HG02970 (cell line): Measurements from ENCODE around the gene KLHL40.
"Not testable (repeated sequence)": the region's sequence is repeated elsewhere in the genome, so short reads cannot be mapped to it uniquely, and the experiment has no call there.

Source experiments
- ATAC-seq: cut with Tn5 transposase; IDR thresholded peaks from one replicate; pipeline ENCODE4 v1.9.1; 2021; ENCODE audit warnings: mild to moderate bottlenecking, moderate library complexity, moderate number of reproducible peaks; ENCODE audit not compliant: unreplicated experiment, low FRiP score

Gene KLHL40

GRCh38 chr3:42714171-42714852 lies 29.0 kb downstream of the KLHL40 start:
- no peak for ATAC-seq

- no peak for ATAC-seq
Observed at GRCh38 chr3:42717306-42717705, 32.0 kb downstream of the KLHL40 start.

- no peak for ATAC-seq
Observed at GRCh38 chr3:42718338-42718737, 33.0 kb downstream of the KLHL40 start.

GRCh38 chr3:42719002-42719401 lies 33.7 kb downstream of the KLHL40 start:
- no peak for ATAC-seq

DNA sequence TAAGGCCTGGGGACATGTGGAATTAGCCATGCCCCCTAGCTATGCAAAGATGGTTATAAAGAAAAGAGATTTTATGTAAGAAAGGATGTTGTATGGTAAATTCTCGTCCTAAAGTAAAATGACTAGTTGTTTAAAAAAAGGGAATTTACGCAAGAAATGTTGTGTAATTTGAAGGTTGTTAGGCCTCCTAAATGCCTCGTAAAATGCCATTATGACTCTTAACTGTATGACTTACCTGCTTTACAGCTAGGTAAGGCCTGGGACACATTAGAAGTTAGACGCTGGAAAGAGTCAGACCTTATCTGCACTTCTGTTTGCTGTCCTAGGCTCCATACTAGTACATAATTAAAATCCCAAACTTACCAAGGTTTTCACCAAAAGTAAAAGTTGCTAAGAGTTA lies 34.8 kb downstream of the KLHL40 start:
- ATAC-seq: no peak

DNA sequence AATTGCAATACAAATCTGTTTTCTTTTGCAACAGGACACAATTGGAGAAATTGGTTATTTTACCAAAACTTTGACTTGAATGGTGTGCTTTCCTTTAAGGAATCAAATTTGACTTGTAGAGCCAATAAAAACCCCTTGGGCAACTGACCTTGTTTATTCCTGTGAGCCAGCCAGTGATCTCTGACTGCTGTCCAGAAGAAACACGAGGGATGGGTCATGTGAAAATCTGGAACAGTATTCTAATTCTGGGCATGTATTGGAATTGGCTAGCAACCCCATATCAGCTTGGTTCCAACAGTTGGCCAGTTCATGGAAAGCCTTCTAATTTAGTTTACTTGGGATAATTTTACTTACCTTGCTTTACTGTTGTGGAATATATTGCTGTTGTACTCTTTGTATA lies 36.4 kb downstream of the KLHL40 start:
- no peak for ATAC-seq

DNA sequence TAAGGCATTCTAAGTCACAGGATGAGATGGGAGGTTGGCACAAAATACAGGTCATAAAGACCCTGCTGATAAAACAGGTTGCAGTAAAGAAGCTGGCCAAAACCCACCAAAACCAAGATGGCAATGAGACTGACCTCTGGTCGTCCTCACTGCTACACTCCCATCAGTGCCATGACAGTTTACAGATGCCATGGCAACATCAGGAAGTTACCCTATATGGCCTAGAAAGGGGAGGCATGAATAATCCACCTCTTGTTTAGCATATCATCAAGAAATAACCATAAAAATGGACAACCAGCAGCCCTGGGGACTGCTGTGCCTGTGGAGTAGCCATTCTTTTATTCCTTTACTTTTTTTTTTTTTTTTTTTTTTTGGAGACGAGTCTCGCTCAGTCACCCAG lies 37.1 kb downstream of the KLHL40 start:
- ATAC-seq: not testable (repeated sequence)

- no peak for ATAC-seq
Observed at GRCh38 chr3:42723219-42723618, 37.9 kb downstream of the KLHL40 start.

- ATAC-seq: no peak
Observed at GRCh38 chr3:42725454-42725853, 40.1 kb downstream of the KLHL40 start.

GRCh38 chr3:42728056-42728455 lies 42.7 kb downstream of the KLHL40 start:
- no peak for ATAC-seq

- ATAC-seq: no peak
Observed at GRCh38 chr3:42728668-42729364, 43.5 kb downstream of the KLHL40 start.

- ATAC-seq: no peak
Observed at GRCh38 chr3:42729404-42730145, 44.2 kb downstream of the KLHL40 start.

- no peak for ATAC-seq
Observed at GRCh38 chr3:42730294-42730693, 45.0 kb downstream of the KLHL40 start.

GRCh38 chr3:42730706-42731420 lies 45.5 kb downstream of the KLHL40 start:
- no peak for ATAC-seq

- ATAC-seq: no peak
Observed at GRCh38 chr3:42731476-42732195, 46.3 kb downstream of the KLHL40 start.

GRCh38 chr3:42732196-42732828 lies 47.0 kb downstream of the KLHL40 start:
- no peak for ATAC-seq

DNA sequence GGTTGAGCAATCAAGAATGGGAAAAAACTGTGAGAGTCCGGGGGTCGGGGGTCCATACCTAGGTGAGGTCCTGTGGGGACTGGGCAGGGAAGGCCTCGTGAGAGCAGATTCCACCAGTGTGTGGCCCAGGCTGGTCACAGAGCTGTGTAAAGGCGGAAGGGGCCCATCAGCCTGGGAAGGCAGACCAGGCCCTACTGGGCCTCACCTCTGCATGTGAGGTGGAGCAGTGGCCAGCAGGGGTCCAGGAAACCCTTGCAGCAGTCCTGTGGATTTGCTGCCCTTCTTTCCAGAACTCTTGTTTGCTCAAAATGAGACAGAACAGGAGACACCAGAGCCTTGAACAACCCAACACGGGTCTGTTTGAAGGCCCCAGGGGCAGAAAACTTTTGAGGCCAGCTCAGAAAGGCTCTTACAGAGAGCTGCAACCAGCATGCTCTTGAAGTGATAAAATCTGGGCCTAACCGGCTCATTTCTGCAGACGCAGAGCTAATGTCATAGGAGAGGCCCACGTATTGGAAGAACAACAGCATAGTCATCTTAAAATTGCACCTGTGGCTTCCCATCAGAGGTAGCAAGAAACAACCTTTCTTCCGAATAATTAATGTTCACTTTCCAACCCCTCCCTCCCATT lies 47.6 kb downstream of the KLHL40 start:
- ATAC-seq: no peak

GRCh38 chr3:42733501-42734262 lies 48.3 kb downstream of the KLHL40 start:
- no peak for ATAC-seq
